Erythroblast (primary cell): ENCODE measurements around the gene TK2.

Experiments
- GATA1 ChIP-seq: IDR thresholded peaks from 2 replicates; pipeline ENCODE4 v1.6.1; 2011; ENCODE audit warnings: low read depth, mild to moderate bottlenecking, control low read depth, low read length, moderate library complexity
- POLR2A ChIP-seq: IDR thresholded peaks from 2 replicates; pipeline ENCODE4 v1.6.1; 2011; ENCODE audit warnings: mild to moderate bottlenecking, low read length

DNA sequence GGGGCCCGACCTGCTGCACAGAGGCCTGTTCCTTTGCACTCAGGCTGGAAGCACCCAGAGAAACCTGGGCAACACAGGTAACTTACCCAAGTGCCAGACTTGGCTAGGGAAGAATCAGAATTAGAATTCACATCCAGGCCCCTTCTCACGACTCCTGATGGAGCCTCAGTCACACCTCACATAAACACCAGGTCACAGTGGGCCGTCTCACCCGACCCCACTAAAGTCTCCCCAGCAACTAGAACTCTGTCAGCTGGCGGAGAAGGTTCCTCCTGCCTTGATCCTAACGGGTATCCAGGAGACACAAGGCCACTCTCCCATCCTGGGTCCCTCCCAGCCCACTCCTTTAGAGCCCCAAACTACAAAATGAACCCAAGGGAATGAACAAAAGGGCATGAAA, 6.4 kb downstream of the TK2 start:
- TF ChIP-seq POLR2A (no peak), GATA1 (no peak)
